Activated CD8-positive, alpha-beta memory T cell treated with anti-CD3 and anti-CD28 coated beads, Interleukin-2, amount 10 ng/mL, durations not matched to agents 7 days and 5 days (primary cell): ENCODE results near the gene FADD. TPM values are rescaled to one million over a fixed set of nuclear protein-coding genes. Genes with fewer than 3 reads are reported as not detected.
"Not testable (repeated sequence)": the region's sequence is repeated elsewhere in the genome, so short reads cannot be mapped to it uniquely, and the experiment has no call there.

Experiments
- ATAC-seq: fragments of 150-1000 bp; cut with Tn5 transposase; one replicate; pipeline ENCODE4 v1.10.0; 2021; ENCODE audit warnings: moderate library complexity
- CTCF ChIA-PET: fragments of 350-600 bp; sonication (Branson Sonifier 250); formaldehyde crosslinking; loops from one replicate; lab custom pipeline; 2021; ENCODE audit warnings: antibody characterized with exemption; lab: Charles Lee
- DNase-seq: peaks from one replicate; pipeline ENCODE4 v3.0.0-alpha.2; 2020
- H3K27ac Mint-ChIP-seq: one replicate; pipeline ENCODE4 v1.8.0; 2021; ENCODE audit warnings: mild to moderate bottlenecking, mixed read lengths
- H3K27me3 Mint-ChIP-seq: one replicate; pipeline ENCODE4 v1.8.0; 2021; ENCODE audit warnings: mixed read lengths
- H3K36me3 Mint-ChIP-seq: one replicate; pipeline ENCODE4 v1.8.0; 2021; ENCODE audit warnings: mild to moderate bottlenecking, mixed read lengths
- H3K4me1 Mint-ChIP-seq: one replicate; pipeline ENCODE4 v1.8.0; 2021; ENCODE audit warnings: mixed read lengths
- H3K4me3 Mint-ChIP-seq: one replicate; pipeline ENCODE4 v1.8.0; 2021; ENCODE audit warnings: mild to moderate bottlenecking, moderate library complexity, mixed read lengths
- H3K9me3 Mint-ChIP-seq: one replicate; pipeline ENCODE4 v1.8.0; 2022; ENCODE audit warnings: low read depth, mixed read lengths
- total RNA-seq, 2 experiments: library from RNA; stranded (reverse); gene quantifications; one replicate each; pipeline ENCODE4 v1.2.3, GENCODE V29; 2021

Gene FADD
- total RNA-seq, 2 experiments from 2014 or later: 37.4 to 41.4 TPM

- ATAC-seq (peak; percentile 71), DNase-seq (peak; percentile 91)
- peaks cover 39% of the 10 kb centered on the region for H3K4me1 Mint-ChIP-seq
- peaks cover 41% of the 10 kb centered on the region for H3K36me3 Mint-ChIP-seq
- H3K27ac Mint-ChIP-seq: peak overlapping the region; percentile 99
- H3K9me3 Mint-ChIP-seq: no peaks in the 10 kb centered on the region
- CTCF ChIA-PET: interaction anchor here (1.0 to 1.8 kb wide), 4 partner anchors 8 to 529 kb away, joined by 3 to 7 read pairs (median 4); partner anchors contain the start of gene LTO1
- H3K4me3 Mint-ChIP-seq: peak overlapping the region; percentile 93
- H3K27me3 Mint-ChIP-seq: peaks cover 3% of the 10 kb centered on the region
Observed at GRCh38 chr11:70203751-70204465, 812 bp downstream of the FADD start.

- CTCF ChIA-PET: interaction anchor here (0.8 to 1.8 kb wide), 5 partner anchors 9 to 295 kb away, joined by 3 to 7 read pairs (median 3); no protein-coding TSS in a partner anchor
- peak; percentile 28 for ATAC-seq
- peaks cover 3% of the 10 kb centered on the region for H3K27me3 Mint-ChIP-seq
- H3K4me3 Mint-ChIP-seq: peak overlapping the region; percentile 93
- no peaks in the 10 kb centered on the region for H3K9me3 Mint-ChIP-seq
- peaks cover 44% of the 10 kb centered on the region for H3K4me1 Mint-ChIP-seq
- no peak for DNase-seq
- H3K36me3 Mint-ChIP-seq: peaks cover 46% of the 10 kb centered on the region
- peak overlapping the region; percentile 99 for H3K27ac Mint-ChIP-seq
Observed at GRCh38 chr11:70204466-70204799, 1.3 kb downstream of the FADD start.

- ATAC-seq: no peak
- DNase-seq: no peak
- H3K27ac Mint-ChIP-seq: peak overlapping the region; percentile 99
- peaks cover 1% of the 10 kb centered on the region for H3K27me3 Mint-ChIP-seq
- H3K36me3 Mint-ChIP-seq: peaks cover 50% of the 10 kb centered on the region
- H3K9me3 Mint-ChIP-seq: no peaks in the 10 kb centered on the region
- H3K4me3 Mint-ChIP-seq: peak overlapping the region; percentile 93
- CTCF ChIA-PET: interaction anchor here (0.8 to 1.8 kb wide), 4 partner anchors 9 to 296 kb away, joined by 3 to 7 read pairs (median 4); no protein-coding TSS in a partner anchor
- H3K4me1 Mint-ChIP-seq: peaks cover 44% of the 10 kb centered on the region
Observed at GRCh38 chr11:70205049-70205725, 2.1 kb downstream of the FADD start.

GRCh38 chr11:70205766-70206165, 2.7 kb downstream of the FADD start:
- ATAC-seq (no peak), DNase-seq (peak; percentile 48)
- Mint-ChIP-seq H3K27me3 (no peaks in the 10 kb centered on the region), H3K36me3 (peaks cover 50% of the 10 kb centered on the region), H3K4me1 (peaks cover 44% of the 10 kb centered on the region), H3K4me3 (peak overlapping the region; percentile 93), H3K27ac (peak overlapping the region; percentile 72), H3K9me3 (no peaks in the 10 kb centered on the region)
- CTCF ChIA-PET: interaction anchor here (1.3 to 1.7 kb wide), 2 partner anchors 10 to 14 kb away, joined by 3 to 5 read pairs; no protein-coding TSS in a partner anchor

GRCh38 chr11:70206226-70206981, 3.3 kb downstream of the FADD start:
- H3K4me1 Mint-ChIP-seq: peaks cover 44% of the 10 kb centered on the region

GRCh38 chr11:70206982-70207376, 3.9 kb downstream of the FADD start:
- H3K4me1 Mint-ChIP-seq: peaks cover 44% of the 10 kb centered on the region
- DNase-seq (no peak), ATAC-seq (no peak)
- H3K27ac Mint-ChIP-seq: no peak overlapping the region
- no peak overlapping the region for H3K4me3 Mint-ChIP-seq
- H3K27me3 Mint-ChIP-seq: no peaks in the 10 kb centered on the region
- peaks cover 50% of the 10 kb centered on the region for H3K36me3 Mint-ChIP-seq
- CTCF ChIA-PET: interaction anchor here (0.6 to 1.3 kb wide), 2 partner anchors 11 to 1580 kb away, joined by 3 to 4 read pairs; no protein-coding TSS in a partner anchor
- no peaks in the 10 kb centered on the region for H3K9me3 Mint-ChIP-seq

More at GRCh38 chr11:70206226-70206981, 3.3 kb downstream of the FADD start:
- H3K36me3 Mint-ChIP-seq: peaks cover 50% of the 10 kb centered on the region
- H3K9me3 Mint-ChIP-seq: no peaks in the 10 kb centered on the region
- peak overlapping the region; percentile 32 for H3K27ac Mint-ChIP-seq
- ATAC-seq (no peak), DNase-seq (no peak)
- no peak overlapping the region for H3K4me3 Mint-ChIP-seq
- no peaks in the 10 kb centered on the region for H3K27me3 Mint-ChIP-seq
- CTCF ChIA-PET: interaction anchor here (0.6 to 1.7 kb wide), 3 partner anchors 10 to 1580 kb away, joined by 3 to 5 read pairs (median 4); no protein-coding TSS in a partner anchor

- H3K27me3 Mint-ChIP-seq: no peaks in the 10 kb centered on the region
- no peak overlapping the region for H3K27ac Mint-ChIP-seq
Observed at GRCh38 chr11:70207531-70208131, 4.5 kb downstream of the FADD start.

GRCh38 chr11:70209391-70209912, 6.4 kb downstream of the FADD start:
- H3K36me3 Mint-ChIP-seq: peaks cover 42% of the 10 kb centered on the region

More at GRCh38 chr11:70207531-70208131, 4.5 kb downstream of the FADD start:
- no peak overlapping the region for H3K4me3 Mint-ChIP-seq
- CTCF ChIA-PET: no interaction called here
- H3K9me3 Mint-ChIP-seq: no peaks in the 10 kb centered on the region
- no peak for ATAC-seq
- DNase-seq: no peak
- peaks cover 50% of the 10 kb centered on the region for H3K36me3 Mint-ChIP-seq
- peaks cover 42% of the 10 kb centered on the region for H3K4me1 Mint-ChIP-seq

GRCh38 chr11:70210051-70210501, 7.0 kb downstream of the FADD start:
- Mint-ChIP-seq H3K27ac (no peak overlapping the region), H3K9me3 (no peaks in the 10 kb centered on the region), H3K27me3 (no peaks in the 10 kb centered on the region), H3K36me3 (peaks cover 36% of the 10 kb centered on the region), H3K4me1 (peaks cover 31% of the 10 kb centered on the region), H3K4me3 (no peak overlapping the region)
- ATAC-seq (no peak), DNase-seq (no peak)
- CTCF ChIA-PET: interaction anchor here (1.2 kb wide), 1 partner anchor 14 kb away, joined by 4 read pairs; no protein-coding TSS in a partner anchor

More at GRCh38 chr11:70209391-70209912, 6.4 kb downstream of the FADD start:
- no peak overlapping the region for H3K4me3 Mint-ChIP-seq
- peaks cover 37% of the 10 kb centered on the region for H3K4me1 Mint-ChIP-seq
- no peaks in the 10 kb centered on the region for H3K27me3 Mint-ChIP-seq
- no peak overlapping the region for H3K27ac Mint-ChIP-seq
- CTCF ChIA-PET: no interaction called here
- ATAC-seq: no peak
- no peak for DNase-seq
- no peaks in the 10 kb centered on the region for H3K9me3 Mint-ChIP-seq

- H3K9me3 Mint-ChIP-seq: no peaks in the 10 kb centered on the region
- H3K4me3 Mint-ChIP-seq: no peak overlapping the region
- peaks cover 26% of the 10 kb centered on the region for H3K4me1 Mint-ChIP-seq
- H3K27me3 Mint-ChIP-seq: no peaks in the 10 kb centered on the region
- H3K27ac Mint-ChIP-seq: no peak overlapping the region
- H3K36me3 Mint-ChIP-seq: peaks cover 31% of the 10 kb centered on the region
- CTCF ChIA-PET: interaction anchor here (1.2 kb wide), 1 partner anchor 15 kb away, joined by 4 read pairs; no protein-coding TSS in a partner anchor
- ATAC-seq: no peak
- DNase-seq: no peak
Observed at GRCh38 chr11:70210530-70210929, 7.4 kb downstream of the FADD start.

GRCh38 chr11:70212227-70212811, 9.2 kb downstream of the FADD start:
- DNase-seq: no peak
- Mint-ChIP-seq H3K4me3 (no peak overlapping the region), H3K9me3 (no peaks in the 10 kb centered on the region), H3K27ac (no peak overlapping the region), H3K27me3 (peaks cover under 1% of the 10 kb centered on the region), H3K4me1 (peaks cover 13% of the 10 kb centered on the region), H3K36me3 (peaks cover 15% of the 10 kb centered on the region)
- CTCF ChIA-PET: no interaction called here
- no peak for ATAC-seq

GRCh38 chr11:70217388-70217787, 14.3 kb downstream of the FADD start:
- H3K4me1 Mint-ChIP-seq, H3K9me3 Mint-ChIP-seq, H3K27ac Mint-ChIP-seq, CTCF ChIA-PET, H3K36me3 Mint-ChIP-seq, ATAC-seq, H3K27me3 Mint-ChIP-seq, H3K4me3 Mint-ChIP-seq, DNase-seq: not testable (repeated sequence)
